Adrenal gland (tissue), 12 donors: ENCODE measurements around the gene PLAAT4. TPM values are rescaled to one million over a fixed set of nuclear protein-coding genes. Genes with fewer than 3 reads are reported as not detected.

Experiments used
- DNase-seq, 7 donors: peaks; one replicate each; pipeline ENCODE4 v3.0.0-alpha.2; 2019 to 2020
- H3K27ac ChIP-seq, 5 donors: fragments of 200-600 bp; sonication (generic) in 4 of 5; 1 replicate in 3 of 5; 2 replicates in 2 of 5; pipeline versions ENCODE4 v1.5.1 to v1.8.0; 2016 to 2020; ENCODE audit warnings: mild to moderate bottlenecking in 1 of 5
- H3K27me3 ChIP-seq: fragments of 200-600 bp; 2 replicates; pipeline ENCODE4 v1.8.0; 2021
- H3K36me3 ChIP-seq, 2 donors: fragments of 200-600 bp; replicated peaks in 1 of 2; 1 replicate in 1 of 2; 2 replicates in 1 of 2; pipeline versions ENCODE4 v1.5.1 to v1.8.0; 2018 to 2022
- H3K4me1 ChIP-seq, 2 donors: fragments of 200-600 bp; replicated peaks in 1 of 2; 1 replicate in 1 of 2; 2 replicates in 1 of 2; pipeline versions ENCODE4 v1.5.1 to v1.8.0; 2018 to 2021
- H3K4me3 ChIP-seq, 4 donors: fragments of 200-600 bp; sonication (generic) in 3 of 4; one replicate each; pipeline ENCODE4 v1.5.1; 2016 to 2018
- H3K9me3 ChIP-seq, 3 donors: fragments of 200-600 bp; sonication (generic) in 1 of 3; replicated peaks in 1 of 3; 1 replicate in 2 of 3; 2 replicates in 1 of 3; pipeline versions ENCODE4 v1.5.1 to v1.8.0; 2016 to 2021
- CTCF ChIP-seq, 6 experiments: fragments of 450-650 bp in 4 of 6; fragments of 200-600 bp in 2 of 6; sonication (generic) in 1 of 6; IDR thresholded peaks; 1 replicate in 5 of 6; 2 replicates in 1 of 6; pipeline versions ENCODE4 v1.5.1 to v1.8.0; 2016 to 2021; ENCODE audit warnings: antibody characterized with exemption in 6 of 6, mild to moderate bottlenecking in 2 of 6, moderate library complexity in 1 of 6
- POLR2A ChIP-seq, 2 donors: fragments of 450-650 bp; IDR thresholded peaks; one replicate each; pipeline ENCODE4 v1.6.1; 2017; ENCODE audit warnings: antibody characterized with exemption in 2 of 2, mild to moderate bottlenecking in 2 of 2, moderate library complexity in 1 of 2
- WGBS, 4 donors: extraction: QIAGEN DNeasy Blood & Tissue Kit in 2 of 4; methylation state at CpG; one replicate each; pipeline versions ENCODE4 v1.1.5 to v1.1.7; 2013 to 2017; 5-methylcytosine and 5-hydroxymethylcytosine counted together
- intact Hi-C, 2 donors: fragments of 100-400 bp; cut with DNase I; formaldehyde crosslinking; loops; one replicate each; pipeline versions ENCODE4 v1.14.1 to v1.15.0; 2022 to 2023
- polyA plus RNA-seq, 3 donors: library from polyadenylated mRNA; stranded (reverse); fragments of 200-250 nt in 2 of 3; fragments of 350-450 nt in 1 of 3; fragmentation: Illumina TruSeq in 1 of 3; extraction: RNeasy Lipid Tissue Mini Kit (QIAGEN cat#74804) in 1 of 3; gene quantifications; one replicate each; pipeline ENCODE4 v1.2.3, GENCODE V29; 2013 to 2014
- total RNA-seq, 9 donors: library from RNA; depleted of rRNA in 4 of 9; stranded (reverse); fragments of >200 nt in 4 of 9; fragments of 120-200 nt in 1 of 9; fragmentation: NEBNext Ultra II Directional in 1 of 9; extraction: Animal tissue kit (Norgen Biotek cat#: 25700) in 1 of 9; gene quantifications; one replicate each; pipeline versions ENCODE4 v1.1.0 to v1.2.4, GENCODE V29; 2013 to 2023
- donor health status: healthy with polysubstance abuse.
- donor health status: Bipolar disorder and iron deficiency.
- donor health status: DM: yes; HTN: yes; CAD: no.
- donor health status: DM: no; HTN: no; CAD: no.
- donor health status: DM: no; HTN: no; CAD: no.
- donor health status: DM: yes; HTN: yes; CAD: no.

The PLAAT4 gene
- total and polyA plus RNA-seq, 12 donors: 3.7 to 49.5 (median 27.1) TPM

DNA sequence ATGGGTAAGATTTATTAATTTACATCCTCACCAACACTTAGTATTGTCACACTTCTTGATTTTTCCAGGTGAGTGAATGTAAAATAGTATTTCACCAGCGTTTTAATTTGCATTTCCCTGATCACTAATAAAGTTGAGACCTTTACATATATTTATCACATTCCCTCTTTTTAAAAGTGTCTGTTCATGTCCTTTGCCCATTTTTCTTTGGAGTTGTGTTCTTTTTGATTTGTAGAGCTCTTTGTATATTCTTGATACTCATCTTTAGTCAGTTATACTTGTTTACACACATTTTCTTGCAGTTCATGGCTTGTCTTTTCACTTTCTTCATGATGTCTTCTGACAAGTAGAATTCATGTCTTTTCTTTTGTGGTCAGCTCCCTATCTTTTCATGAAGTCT lies 43.5 kb upstream of the PLAAT4 start:
- Histone ChIP-seq H3K27me3 (no peaks in the 10 kb centered on the region), H3K27ac (no peak overlapping the region), H3K4me3 (no peak overlapping the region), H3K36me3 (no peaks in the 10 kb centered on the region), H3K9me3 (no peaks in the 10 kb centered on the region), H3K4me1 (peaks cover 12 to 28% of the 10 kb centered on the region in 2 donors)
- WGBS, 4 donors: 88 to 97% (median 94%) methylated on average over 1 of the region's 1 CpG
- intact Hi-C loops: no loop called here
- DNase-seq: no peak
- TF ChIP-seq CTCF (IDR thresholded peaks at IDR 0.05) (no peak), POLR2A (IDR thresholded peaks at IDR 0.05) (no peak)

DNA sequence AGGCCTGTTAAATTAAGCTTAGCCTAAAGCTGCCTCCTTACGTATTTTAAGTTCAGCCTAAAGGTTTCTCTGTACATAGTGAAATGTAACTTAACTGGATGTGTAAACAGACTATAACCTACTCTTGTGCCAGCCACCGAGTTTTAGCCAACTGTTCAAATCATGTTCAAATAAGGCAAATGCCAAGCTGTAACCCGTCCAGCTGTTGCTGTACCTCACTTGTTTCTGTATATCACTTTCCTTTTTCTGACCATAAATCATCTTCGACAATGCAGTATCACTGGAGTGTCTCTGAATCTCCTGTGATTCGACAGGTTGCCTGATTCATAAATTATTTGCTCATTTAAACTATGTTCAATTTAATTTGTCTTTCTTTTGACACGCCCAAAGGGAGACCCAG lies 41.6 kb upstream of the PLAAT4 start:
- DNase-seq: no peak
- no peaks in the 10 kb centered on the region for H3K36me3 ChIP-seq
- no peaks in the 10 kb centered on the region for H3K9me3 ChIP-seq
- peaks cover 12 to 21% of the 10 kb centered on the region in 2 donors for H3K4me1 ChIP-seq
- no peak for TF ChIP-seq POLR2A (IDR thresholded peaks at IDR 0.05)
- TF ChIP-seq CTCF (IDR thresholded peaks at IDR 0.05): no peak
- intact Hi-C loops: no loop called here
- no peaks in the 10 kb centered on the region for H3K27me3 ChIP-seq
- WGBS, 4 donors: 83 to 90% (median 89%) methylated on average over 6 of the region's 6 CpGs
- no peak overlapping the region for H3K27ac ChIP-seq
- H3K4me3 ChIP-seq: no peak overlapping the region

- H3K4me1 ChIP-seq: peaks cover 0 to under 1% of the 10 kb centered on the region in 2 donors
- H3K4me3 ChIP-seq: no peak overlapping the region
- H3K36me3 ChIP-seq: no peaks in the 10 kb centered on the region
- TF ChIP-seq POLR2A (IDR thresholded peaks at IDR 0.05) (no peak), CTCF (IDR thresholded peaks at IDR 0.05) (no peak)
- no peaks in the 10 kb centered on the region for H3K27me3 ChIP-seq
- no peak overlapping the region for H3K27ac ChIP-seq
- WGBS, 4 donors: 80 to 95% (median 87%) methylated on average over 4 of the region's 4 CpGs
- no peaks in the 10 kb centered on the region for H3K9me3 ChIP-seq
- no peak for DNase-seq
- intact Hi-C loops: no loop called here
Observed at GRCh38 chr11:63499874-63500273, 36.7 kb upstream of the PLAAT4 start.

GRCh38 chr11:63501236-63501635 lies 35.4 kb upstream of the PLAAT4 start:
- no peaks in the 10 kb centered on the region for H3K9me3 ChIP-seq
- no peaks in the 10 kb centered on the region for H3K36me3 ChIP-seq
- H3K4me1 ChIP-seq: peaks cover 0 to 7% of the 10 kb centered on the region in 2 donors
- WGBS, 4 donors: 40 to 56% (median 51%) methylated on average over 1 of the region's 1 CpG
- DNase-seq: no peak
- no peak overlapping the region for H3K4me3 ChIP-seq
- no peak overlapping the region for H3K27ac ChIP-seq
- TF ChIP-seq CTCF (IDR thresholded peaks at IDR 0.05) (no peak), POLR2A (IDR thresholded peaks at IDR 0.05) (no peak)
- intact Hi-C loops: no loop called here
- H3K27me3 ChIP-seq: no peaks in the 10 kb centered on the region
